HEK293 (cell line): Measurements from ENCODE around the gene SLC25A22.

Experiments
- IKZF3 ChIP-seq: fragments of 450-650 bp; IDR thresholded peaks from 2 replicates; pipeline ENCODE4 v1.5.0; 2018; ENCODE audit warnings: missing biosample characterization, mild to moderate bottlenecking, missing genetic modification characterization, moderate library complexity
- MYNN ChIP-seq: fragments of 450-650 bp; formaldehyde crosslinking; IDR thresholded peaks from 2 replicates; pipeline ENCODE4 v1.5.1; 2016; ENCODE audit warnings: missing biosample characterization, missing genetic modification characterization, borderline replicate concordance
- PATZ1 ChIP-seq: fragments of 450-650 bp; formaldehyde crosslinking; IDR thresholded peaks from 2 replicates; pipeline ENCODE4 v1.5.1; 2016; ENCODE audit warnings: missing biosample characterization, missing genetic modification characterization
- REPIN1 ChIP-seq: fragments of 450-650 bp; formaldehyde crosslinking; IDR thresholded peaks from 2 replicates; pipeline ENCODE4 v1.5.1; 2017; ENCODE audit warnings: missing biosample characterization, missing genetic modification characterization, low read depth
- SP3 ChIP-seq: fragments of 450-650 bp; formaldehyde crosslinking; IDR thresholded peaks from 2 replicates; pipeline ENCODE4 v1.5.1; 2016; ENCODE audit warnings: missing biosample characterization, missing genetic modification characterization
- ZBTB1 ChIP-seq: fragments of 450-650 bp; formaldehyde crosslinking; IDR thresholded peaks from 2 replicates; pipeline ENCODE4 v1.5.1; 2016; ENCODE audit warnings: missing biosample characterization, missing genetic modification characterization
- ZBTB7A ChIP-seq: fragments of 450-650 bp; formaldehyde crosslinking; IDR thresholded peaks from 2 replicates; pipeline ENCODE4 v1.5.1; 2016; ENCODE audit warnings: low read depth, missing biosample characterization, missing genetic modification characterization
- ZIC2 ChIP-seq: fragments of 450-650 bp; formaldehyde crosslinking; IDR thresholded peaks from 2 replicates; pipeline ENCODE4 v1.5.1; 2016; ENCODE audit warnings: missing biosample characterization, missing genetic modification characterization
- ZNF114 ChIP-seq: fragments of 450-650 bp; formaldehyde crosslinking; IDR thresholded peaks from 2 replicates; pipeline ENCODE4 v1.5.0; 2017; ENCODE audit warnings: missing biosample characterization, missing genetic modification characterization
- ZNF133 ChIP-seq: fragments of 450-650 bp; formaldehyde crosslinking; IDR thresholded peaks from 2 replicates; pipeline ENCODE4 v1.5.1; 2016; ENCODE audit warnings: missing biosample characterization, missing genetic modification characterization
- ZNF248 ChIP-seq: fragments of 450-650 bp; formaldehyde crosslinking; IDR thresholded peaks from 2 replicates; pipeline ENCODE4 v1.5.1; 2017; ENCODE audit warnings: missing biosample characterization, missing genetic modification characterization
- ZNF366 ChIP-seq: fragments of 450-650 bp; formaldehyde crosslinking; conservative IDR thresholded peaks from 2 replicates; pipeline ENCODE4 v1.5.1; 2016; ENCODE audit warnings: missing biosample characterization, missing genetic modification characterization
- ZNF518A ChIP-seq: fragments of 450-650 bp; formaldehyde crosslinking; conservative IDR thresholded peaks from 2 replicates; pipeline ENCODE4 v1.5.1; 2016; ENCODE audit warnings: low read depth, missing biosample characterization, missing genetic modification characterization
- ZNF747 ChIP-seq: fragments of 450-650 bp; formaldehyde crosslinking; IDR thresholded peaks from 2 replicates; pipeline ENCODE4 v1.5.1; 2016; ENCODE audit warnings: missing biosample characterization, missing genetic modification characterization
- ZNF791 ChIP-seq: fragments of 450-650 bp; formaldehyde crosslinking; IDR thresholded peaks from 2 replicates; pipeline ENCODE4 v1.5.1; 2016; ENCODE audit warnings: missing biosample characterization, missing genetic modification characterization
- ZNF837 ChIP-seq: fragments of 450-650 bp; formaldehyde crosslinking; IDR thresholded peaks from 2 replicates; pipeline ENCODE4 v1.5.1; 2016; ENCODE audit warnings: missing biosample characterization, missing genetic modification characterization
- ZNF843 ChIP-seq: fragments of 450-650 bp; formaldehyde crosslinking; IDR thresholded peaks from 2 replicates; pipeline ENCODE4 v1.5.1; 2016; ENCODE audit warnings: missing biosample characterization, missing genetic modification characterization
- ZSCAN30 ChIP-seq: fragments of 450-650 bp; IDR thresholded peaks from 2 replicates; pipeline ENCODE4 v1.5.1; 2018; ENCODE audit warnings: missing biosample characterization, mild to moderate bottlenecking, missing genetic modification characterization, moderate library complexity
- TF ChIP-seq, protein P1 (sequence below): fragments of 450-650 bp; formaldehyde crosslinking; IDR thresholded peaks from 2 replicates; pipeline ENCODE4 v1.5.1; 2016; ENCODE audit warnings: missing biosample characterization, missing genetic modification characterization
- TF ChIP-seq, protein P2 (sequence below): fragments of 450-650 bp; formaldehyde crosslinking; IDR thresholded peaks from 2 replicates; pipeline ENCODE4 v1.5.1; 2016; ENCODE audit warnings: missing biosample characterization, missing genetic modification characterization
- TF ChIP-seq, protein P3 (sequence below): sonication (generic); formaldehyde crosslinking; IDR thresholded peaks from 2 replicates; pipeline ENCODE4 v1.8.1; 2022; ENCODE audit warnings: mild to moderate bottlenecking, moderate library complexity, missing genetic modification reagents
- TF ChIP-seq, protein P4 (sequence below): fragments of 450-650 bp; IDR thresholded peaks from 2 replicates; pipeline ENCODE4 v1.5.1; 2018; ENCODE audit warnings: missing biosample characterization, missing genetic modification characterization

SLC25A22 gene

GRCh38 chr11:819129-819931 lies 21.2 kb upstream of the SLC25A22 start (continued):
- peak; percentile 69 for TF ChIP-seq PATZ1 (tag by site-specific recombination)
- no peak for TF ChIP-seq ZNF791 (tag by site-specific recombination)
- TF ChIP-seq ZBTB7A: no peak
- TF ChIP-seq MYNN (tag by site-specific recombination): no peak
- TF ChIP-seq ZNF114 (tag by site-specific recombination): no peak
- TF ChIP-seq ZNF133 (tag by site-specific recombination): no peak
- no peak for TF ChIP-seq REPIN1
- peak; percentile 20; the same call in 1 of the 2 replicates for TF ChIP-seq ZSCAN30
- TF ChIP-seq IKZF3: no peak
- TF ChIP-seq, protein P1, sequence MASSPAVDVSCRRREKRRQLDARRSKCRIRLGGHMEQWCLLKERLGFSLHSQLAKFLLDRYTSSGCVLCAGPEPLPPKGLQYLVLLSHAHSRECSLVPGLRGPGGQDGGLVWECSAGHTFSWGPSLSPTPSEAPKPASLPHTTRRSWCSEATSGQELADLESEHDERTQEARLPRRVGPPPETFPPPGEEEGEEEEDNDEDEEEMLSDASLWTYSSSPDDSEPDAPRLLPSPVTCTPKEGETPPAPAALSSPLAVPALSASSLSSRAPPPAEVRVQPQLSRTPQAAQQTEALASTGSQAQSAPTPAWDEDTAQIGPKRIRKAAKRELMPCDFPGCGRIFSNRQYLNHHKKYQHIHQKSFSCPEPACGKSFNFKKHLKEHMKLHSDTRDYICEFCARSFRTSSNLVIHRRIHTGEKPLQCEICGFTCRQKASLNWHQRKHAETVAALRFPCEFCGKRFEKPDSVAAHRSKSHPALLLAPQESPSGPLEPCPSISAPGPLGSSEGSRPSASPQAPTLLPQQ (tag by site-specific recombination): no peak
- no peak for TF ChIP-seq ZNF843 (tag by site-specific recombination)
- TF ChIP-seq, protein P2, sequence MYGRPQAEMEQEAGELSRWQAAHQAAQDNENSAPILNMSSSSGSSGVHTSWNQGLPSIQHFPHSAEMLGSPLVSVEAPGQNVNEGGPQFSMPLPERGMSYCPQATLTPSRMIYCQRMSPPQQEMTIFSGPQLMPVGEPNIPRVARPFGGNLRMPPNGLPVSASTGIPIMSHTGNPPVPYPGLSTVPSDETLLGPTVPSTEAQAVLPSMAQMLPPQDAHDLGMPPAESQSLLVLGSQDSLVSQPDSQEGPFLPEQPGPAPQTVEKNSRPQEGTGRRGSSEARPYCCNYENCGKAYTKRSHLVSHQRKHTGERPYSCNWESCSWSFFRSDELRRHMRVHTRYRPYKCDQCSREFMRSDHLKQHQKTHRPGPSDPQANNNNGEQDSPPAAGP (tag by site-specific recombination): no peak
- TF ChIP-seq ZNF248 (tag by site-specific recombination): no peak
- no peak for TF ChIP-seq ZNF837
- TF ChIP-seq ZBTB1: no peak
- TF ChIP-seq, protein P3, sequence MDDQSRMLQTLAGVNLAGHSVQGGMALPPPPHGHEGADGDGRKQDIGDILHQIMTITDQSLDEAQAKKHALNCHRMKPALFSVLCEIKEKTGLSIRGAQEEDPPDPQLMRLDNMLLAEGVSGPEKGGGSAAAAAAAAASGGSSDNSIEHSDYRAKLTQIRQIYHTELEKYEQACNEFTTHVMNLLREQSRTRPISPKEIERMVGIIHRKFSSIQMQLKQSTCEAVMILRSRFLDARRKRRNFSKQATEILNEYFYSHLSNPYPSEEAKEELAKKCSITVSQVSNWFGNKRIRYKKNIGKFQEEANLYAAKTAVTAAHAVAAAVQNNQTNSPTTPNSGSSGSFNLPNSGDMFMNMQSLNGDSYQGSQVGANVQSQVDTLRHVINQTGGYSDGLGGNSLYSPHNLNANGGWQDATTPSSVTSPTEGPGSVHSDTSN (CRISPR knock-in tag): peak; percentile 37; the same call in 1 of the 2 replicates
- TF ChIP-seq, protein P4, sequence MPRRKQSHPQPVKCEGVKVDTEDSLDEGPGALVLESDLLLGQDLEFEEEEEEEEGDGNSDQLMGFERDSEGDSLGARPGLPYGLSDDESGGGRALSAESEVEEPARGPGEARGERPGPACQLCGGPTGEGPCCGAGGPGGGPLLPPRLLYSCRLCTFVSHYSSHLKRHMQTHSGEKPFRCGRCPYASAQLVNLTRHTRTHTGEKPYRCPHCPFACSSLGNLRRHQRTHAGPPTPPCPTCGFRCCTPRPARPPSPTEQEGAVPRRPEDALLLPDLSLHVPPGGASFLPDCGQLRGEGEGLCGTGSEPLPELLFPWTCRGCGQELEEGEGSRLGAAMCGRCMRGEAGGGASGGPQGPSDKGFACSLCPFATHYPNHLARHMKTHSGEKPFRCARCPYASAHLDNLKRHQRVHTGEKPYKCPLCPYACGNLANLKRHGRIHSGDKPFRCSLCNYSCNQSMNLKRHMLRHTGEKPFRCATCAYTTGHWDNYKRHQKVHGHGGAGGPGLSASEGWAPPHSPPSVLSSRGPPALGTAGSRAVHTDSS (tag by site-specific recombination): no peak
- TF ChIP-seq ZNF366 (tag by site-specific recombination): no peak
- peak; percentile 67 for TF ChIP-seq ZIC2 (tag by site-specific recombination)
- no peak for TF ChIP-seq ZNF747 (tag by site-specific recombination)
- TF ChIP-seq ZNF518A (tag by site-specific recombination): no peak
- TF ChIP-seq SP3: peak; percentile 72
